ENCODE results near the gene WASF3. TPM values are rescaled to one million over a fixed set of nuclear protein-coding genes. Genes with fewer than 3 reads are reported as not detected.

WASF3 gene
- total RNA-seq, 1 donor from 2014 or later: 0.13 TPM

DNA sequence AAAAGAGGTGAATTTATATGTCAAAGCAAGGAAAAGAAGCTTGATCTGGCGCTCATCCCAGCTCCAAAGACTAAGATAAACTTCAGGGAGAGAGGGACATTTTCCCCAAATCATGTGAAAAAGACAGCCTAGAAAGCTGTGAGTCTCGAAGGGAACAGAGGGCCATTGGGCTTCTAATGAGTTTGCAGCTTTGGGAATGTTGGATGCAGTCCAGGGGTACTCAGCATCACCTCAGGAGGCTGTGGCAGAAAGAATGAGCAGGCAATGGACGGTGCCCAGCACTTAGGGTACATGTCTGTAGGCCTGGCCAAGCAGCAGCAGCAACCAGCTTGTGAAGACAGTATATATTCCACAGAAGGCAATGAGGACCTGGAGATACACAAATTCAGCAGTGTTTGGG lies 25.7 kb upstream of the WASF3 start:
- no peak for DNase-seq (ENCODE audit: low spot score)
- no peaks in the 10 kb centered on the region for H3K9me3 Mint-ChIP-seq
- H3K4me3 Mint-ChIP-seq: no peak overlapping the region
- no peaks in the 10 kb centered on the region for H3K36me3 Mint-ChIP-seq (ENCODE audit: low read depth)
- no peaks in the 10 kb centered on the region for H3K4me1 Mint-ChIP-seq (ENCODE audit: low read depth)
- peaks cover 1% of the 10 kb centered on the region for H3K27me3 Mint-ChIP-seq (ENCODE audit: insufficient read depth)
- intact Hi-C loops (cut with micrococcal nuclease): no loop called here
- H3K27ac Mint-ChIP-seq: no peak overlapping the region

DNA sequence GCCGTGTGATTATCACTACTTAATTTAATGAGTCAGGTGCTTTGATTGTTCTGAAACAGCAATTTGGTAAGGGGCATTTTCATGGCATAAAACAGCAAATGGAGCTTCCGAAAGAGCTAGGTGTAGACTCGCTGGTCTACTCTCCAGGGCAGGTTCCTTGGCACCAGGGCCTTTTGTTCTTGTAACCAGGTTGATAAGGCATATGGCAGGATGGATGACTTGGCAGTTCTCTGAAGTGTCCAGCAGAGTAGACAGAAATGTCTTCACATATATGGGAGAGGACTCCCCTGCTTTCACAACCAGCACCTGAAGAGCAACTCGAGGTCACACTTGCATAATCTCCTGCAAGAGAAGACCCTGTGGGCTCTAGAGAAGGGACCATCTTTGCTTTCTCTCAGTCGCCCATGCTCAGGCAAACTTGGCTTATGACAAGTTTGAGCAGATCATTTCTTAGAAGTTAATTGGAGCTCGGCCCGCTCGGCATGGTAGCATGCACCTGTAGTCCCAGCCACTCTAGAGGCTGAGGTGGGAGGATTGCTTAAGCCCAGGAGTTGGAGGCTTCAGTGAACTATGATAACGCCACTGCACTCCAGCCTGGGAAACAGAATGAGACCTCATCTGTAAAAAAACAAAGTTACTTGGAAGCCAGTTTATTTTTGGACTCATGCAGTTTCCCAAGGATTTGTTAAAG lies 23.3 kb upstream of the WASF3 start:
- Mint-ChIP-seq H3K27ac (no peak overlapping the region), H3K27me3 (ENCODE audit: insufficient read depth) (peaks cover 3% of the 10 kb centered on the region), H3K36me3 (ENCODE audit: low read depth) (no peaks in the 10 kb centered on the region), H3K9me3 (no peaks in the 10 kb centered on the region), H3K4me3 (no peak overlapping the region), H3K4me1 (ENCODE audit: low read depth) (no peaks in the 10 kb centered on the region)
- intact Hi-C loops (cut with micrococcal nuclease): no loop called here
- no peak for DNase-seq (ENCODE audit: low spot score)

DNA sequence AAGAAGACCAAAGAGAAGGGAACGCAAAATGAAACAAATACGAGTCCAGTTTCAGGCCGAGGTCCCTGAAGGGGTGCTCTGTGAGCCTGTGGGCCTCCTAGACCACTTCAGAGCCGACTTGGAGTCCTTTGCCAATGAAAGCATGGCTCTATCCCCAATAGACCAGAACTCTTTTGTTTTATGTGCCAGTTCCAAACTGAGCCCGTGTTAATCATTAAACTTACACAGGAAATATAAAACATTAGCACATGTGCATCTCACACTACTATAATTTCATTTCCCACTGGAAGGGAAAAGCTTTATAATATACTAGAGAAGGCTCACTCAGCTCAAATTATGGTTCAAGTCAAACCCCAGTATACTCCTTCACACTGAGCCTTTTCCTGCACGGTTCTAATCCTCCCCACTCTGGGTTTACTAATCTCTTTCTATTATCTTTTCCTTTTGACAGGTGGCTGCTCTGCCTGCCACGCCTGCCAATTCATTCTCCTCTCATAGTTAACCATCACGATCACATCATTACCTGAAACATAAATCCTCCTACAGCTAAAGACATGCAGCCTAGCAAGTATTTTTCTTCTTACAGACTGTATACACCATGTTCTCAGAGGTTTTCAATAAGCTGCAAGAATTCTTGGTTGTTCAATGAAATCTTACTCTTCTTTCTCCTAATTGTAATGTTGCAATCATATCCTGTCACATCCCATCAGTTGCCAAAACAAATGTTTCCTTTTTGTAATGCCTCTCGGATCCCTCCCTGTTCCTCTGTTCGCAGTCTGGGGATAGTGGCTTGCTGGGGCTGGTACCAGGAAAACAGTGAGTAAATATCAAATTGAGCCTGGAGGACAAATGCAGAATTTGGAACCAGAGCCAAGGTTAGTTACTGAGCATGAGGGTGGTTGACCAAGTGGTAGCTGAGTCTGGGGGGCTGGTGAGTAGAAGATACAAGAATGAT lies 18.8 kb upstream of the WASF3 start:
- Mint-ChIP-seq H3K4me3 (no peak overlapping the region), H3K4me1 (ENCODE audit: low read depth) (no peaks in the 10 kb centered on the region), H3K36me3 (ENCODE audit: low read depth) (no peaks in the 10 kb centered on the region), H3K9me3 (no peaks in the 10 kb centered on the region), H3K27ac (no peak overlapping the region), H3K27me3 (ENCODE audit: insufficient read depth) (peaks cover 5% of the 10 kb centered on the region)
- intact Hi-C loops (cut with micrococcal nuclease): no loop called here
- DNase-seq (ENCODE audit: low spot score): no peak

DNA sequence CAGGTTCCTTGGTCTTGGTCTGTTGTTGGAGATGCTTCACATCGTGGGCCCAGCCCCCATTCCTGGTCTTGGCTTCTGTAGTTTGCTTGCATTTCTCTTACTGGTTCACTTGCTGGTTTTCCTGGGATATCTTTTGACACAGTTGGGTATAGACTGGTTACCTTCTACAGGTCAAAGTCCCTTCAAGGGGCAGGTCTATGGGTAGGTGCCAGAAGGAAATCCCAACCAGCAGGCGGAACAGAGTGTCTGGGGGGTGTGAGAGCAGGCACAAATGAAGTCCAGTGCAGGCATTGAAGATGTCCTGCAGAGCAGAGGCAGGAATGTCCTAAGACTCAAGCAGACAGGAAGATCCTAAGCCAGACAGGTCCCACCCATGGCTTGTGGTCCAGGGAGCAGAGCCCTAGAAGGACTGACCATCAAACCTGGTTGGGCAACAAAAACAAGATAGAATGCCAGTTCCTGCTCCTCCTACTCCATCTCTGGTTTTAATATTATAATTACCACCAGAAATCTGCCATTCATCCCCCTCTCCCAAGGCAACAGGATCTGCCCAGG lies 17.7 kb upstream of the WASF3 start:
- DNase-seq (ENCODE audit: low spot score): no peak
- H3K9me3 Mint-ChIP-seq: no peaks in the 10 kb centered on the region
- no peaks in the 10 kb centered on the region for H3K4me1 Mint-ChIP-seq (ENCODE audit: low read depth)
- H3K36me3 Mint-ChIP-seq (ENCODE audit: low read depth): no peaks in the 10 kb centered on the region
- peaks cover 7% of the 10 kb centered on the region for H3K27me3 Mint-ChIP-seq (ENCODE audit: insufficient read depth)
- intact Hi-C loops (cut with micrococcal nuclease): no loop called here
- no peak overlapping the region for H3K27ac Mint-ChIP-seq
- no peak overlapping the region for H3K4me3 Mint-ChIP-seq

DNA sequence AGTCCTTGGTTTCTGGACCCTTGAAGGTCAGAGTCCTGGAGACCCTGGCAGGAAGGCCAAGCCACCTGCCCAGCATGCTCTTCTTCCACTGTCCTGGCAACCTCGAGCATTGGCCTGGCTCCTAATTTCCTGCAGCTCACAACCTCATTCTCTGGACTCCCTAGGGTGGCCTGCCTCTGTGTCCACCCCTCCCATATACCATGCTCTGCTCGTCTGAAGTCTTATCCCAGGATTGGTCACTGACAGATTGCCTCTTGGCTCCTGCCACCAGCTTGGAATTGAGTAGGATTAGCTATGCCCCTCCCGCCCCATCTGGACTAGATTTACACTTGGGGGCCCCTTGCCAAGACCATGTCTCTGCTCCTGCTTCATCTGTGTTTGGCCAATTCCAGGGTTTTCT lies 17.1 kb upstream of the WASF3 start:
- Mint-ChIP-seq H3K4me1 (ENCODE audit: low read depth) (no peaks in the 10 kb centered on the region), H3K4me3 (no peak overlapping the region), H3K9me3 (no peaks in the 10 kb centered on the region), H3K27ac (no peak overlapping the region), H3K27me3 (ENCODE audit: insufficient read depth) (peaks cover 6% of the 10 kb centered on the region), H3K36me3 (ENCODE audit: low read depth) (no peaks in the 10 kb centered on the region)
- intact Hi-C loops (cut with micrococcal nuclease): no loop called here
- no peak for DNase-seq (ENCODE audit: low spot score)

DNA sequence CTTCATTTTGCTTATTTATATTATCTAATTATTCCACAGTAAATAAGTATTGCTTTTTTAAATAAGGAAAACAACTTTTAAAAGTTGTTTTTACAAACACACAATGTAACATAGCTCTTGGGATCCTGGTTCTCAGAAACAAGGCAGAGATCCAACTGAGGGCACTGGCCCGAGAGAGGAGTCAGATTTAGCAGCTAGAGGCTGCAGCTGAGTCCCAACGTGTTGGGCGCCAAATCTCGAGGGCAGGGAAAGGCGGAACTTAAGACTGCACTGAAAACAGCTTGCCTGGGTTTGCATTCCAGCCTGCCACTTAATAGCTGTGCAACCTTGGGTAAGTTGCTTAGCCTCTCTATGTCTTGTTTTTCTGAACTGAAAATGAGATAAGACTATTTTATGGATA lies 16.4 kb upstream of the WASF3 start:
- intact Hi-C loops (cut with micrococcal nuclease): no loop called here
- DNase-seq (ENCODE audit: low spot score): no peak
- Mint-ChIP-seq H3K27me3 (ENCODE audit: insufficient read depth) (peaks cover 6% of the 10 kb centered on the region), H3K4me3 (no peak overlapping the region), H3K9me3 (no peaks in the 10 kb centered on the region), H3K36me3 (ENCODE audit: low read depth) (no peaks in the 10 kb centered on the region), H3K27ac (no peak overlapping the region), H3K4me1 (ENCODE audit: low read depth) (no peaks in the 10 kb centered on the region)

DNA sequence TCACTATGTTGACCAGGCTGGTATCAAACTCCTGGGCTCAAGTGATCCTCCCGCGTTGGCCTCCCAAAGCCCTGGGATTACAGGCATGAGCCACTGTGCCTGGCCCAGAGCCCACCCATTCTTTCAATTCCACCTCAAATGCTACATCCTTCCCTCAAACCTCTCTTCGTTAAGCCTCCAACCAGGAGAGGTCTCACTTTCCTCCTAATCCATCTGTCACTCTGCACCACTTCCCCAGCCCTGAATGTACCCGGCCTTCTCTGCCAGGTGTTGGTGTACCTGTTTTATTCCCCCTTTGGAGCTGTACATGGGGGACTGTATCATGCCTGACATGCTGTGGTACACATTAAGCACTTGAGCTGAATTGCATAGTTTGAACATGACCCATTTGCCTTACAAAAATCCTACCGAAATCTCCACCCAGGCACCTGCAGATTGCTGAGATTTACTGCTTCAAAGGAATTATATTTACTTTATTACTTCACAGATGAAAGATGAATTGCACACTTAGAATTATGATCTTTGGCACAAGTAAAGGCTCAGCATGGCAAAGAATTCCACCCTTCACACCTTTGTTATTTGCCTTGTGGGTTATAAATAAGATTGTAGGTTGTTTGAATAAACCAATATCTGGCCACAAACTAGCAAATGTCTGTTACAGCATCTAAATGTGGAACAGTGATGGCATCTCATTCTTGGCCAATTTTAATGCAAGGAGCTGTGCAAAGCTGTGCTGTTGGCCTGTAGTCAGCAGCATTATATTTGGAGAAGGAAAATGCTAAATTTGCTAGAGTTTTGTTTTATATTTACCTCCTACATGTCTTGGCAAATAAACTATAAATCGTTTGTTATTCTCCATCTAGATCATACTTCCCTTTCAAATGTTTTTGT lies 15.6 kb upstream of the WASF3 start:
- Mint-ChIP-seq H3K27me3 (ENCODE audit: insufficient read depth) (peaks cover 6% of the 10 kb centered on the region), H3K36me3 (ENCODE audit: low read depth) (no peaks in the 10 kb centered on the region), H3K4me3 (no peak overlapping the region), H3K4me1 (ENCODE audit: low read depth) (no peaks in the 10 kb centered on the region), H3K27ac (no peak overlapping the region), H3K9me3 (no peaks in the 10 kb centered on the region)
- no peak for DNase-seq (ENCODE audit: low spot score)
- intact Hi-C loops (cut with micrococcal nuclease): no loop called here

DNA sequence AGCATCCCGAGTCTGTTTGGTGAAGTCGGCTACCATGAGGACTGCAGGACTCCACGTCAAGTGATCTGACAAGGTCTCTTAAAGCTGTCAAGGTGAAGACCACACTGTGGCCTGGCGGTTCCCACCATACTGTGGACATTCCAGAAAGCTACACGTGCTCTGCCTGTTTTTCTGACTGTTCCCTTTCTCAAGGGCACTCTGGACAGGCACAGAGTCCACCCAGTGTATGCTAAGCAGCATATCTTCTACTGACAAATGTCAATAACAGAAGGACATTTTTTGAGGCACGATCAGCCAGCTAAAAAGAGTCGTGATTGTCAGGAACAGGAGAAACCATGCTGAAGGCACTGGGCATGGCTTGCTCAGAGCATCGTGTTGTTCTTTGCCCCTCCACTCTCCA lies 12.8 kb upstream of the WASF3 start:
- Mint-ChIP-seq H3K36me3 (ENCODE audit: low read depth) (no peaks in the 10 kb centered on the region), H3K9me3 (no peaks in the 10 kb centered on the region), H3K4me3 (no peak overlapping the region), H3K27me3 (ENCODE audit: insufficient read depth) (peaks cover 5% of the 10 kb centered on the region), H3K4me1 (ENCODE audit: low read depth) (no peaks in the 10 kb centered on the region), H3K27ac (no peak overlapping the region)
- DNase-seq (ENCODE audit: low spot score): no peak
- intact Hi-C loops (cut with micrococcal nuclease): no loop called here

DNA sequence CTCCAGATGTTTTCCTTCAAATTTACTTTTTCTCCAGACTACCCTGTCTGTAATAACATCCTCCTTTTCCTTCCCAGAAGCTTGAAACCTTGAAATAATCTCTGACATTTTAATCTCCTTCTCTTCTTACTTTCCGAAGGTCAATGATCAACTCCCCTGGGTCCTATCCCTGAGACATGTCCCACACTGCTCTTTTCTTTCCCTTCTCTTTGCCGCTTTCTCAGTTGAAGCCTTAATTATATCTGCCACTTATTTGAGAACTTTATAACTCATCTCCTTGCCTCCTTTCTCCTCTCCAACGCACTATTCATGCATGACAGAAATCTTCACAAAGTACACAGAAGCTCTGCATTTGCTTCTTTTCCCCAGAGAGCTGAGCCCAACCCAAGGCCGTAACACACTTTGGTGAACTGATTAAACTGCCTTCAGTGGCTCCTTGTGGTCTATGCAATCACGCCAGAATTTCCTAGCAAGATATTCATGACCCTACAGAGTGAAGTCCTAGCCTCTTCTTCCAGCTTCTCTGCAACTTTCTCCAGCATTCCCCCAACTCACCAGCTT lies 9.2 kb upstream of the WASF3 start:
- Mint-ChIP-seq H3K27ac (no peak overlapping the region), H3K36me3 (ENCODE audit: low read depth) (no peaks in the 10 kb centered on the region), H3K4me1 (ENCODE audit: low read depth) (no peaks in the 10 kb centered on the region), H3K9me3 (no peaks in the 10 kb centered on the region), H3K27me3 (ENCODE audit: insufficient read depth) (peaks cover 2% of the 10 kb centered on the region), H3K4me3 (no peak overlapping the region)
- intact Hi-C loops (cut with micrococcal nuclease): no loop called here
- DNase-seq (ENCODE audit: low spot score): no peak

DNA sequence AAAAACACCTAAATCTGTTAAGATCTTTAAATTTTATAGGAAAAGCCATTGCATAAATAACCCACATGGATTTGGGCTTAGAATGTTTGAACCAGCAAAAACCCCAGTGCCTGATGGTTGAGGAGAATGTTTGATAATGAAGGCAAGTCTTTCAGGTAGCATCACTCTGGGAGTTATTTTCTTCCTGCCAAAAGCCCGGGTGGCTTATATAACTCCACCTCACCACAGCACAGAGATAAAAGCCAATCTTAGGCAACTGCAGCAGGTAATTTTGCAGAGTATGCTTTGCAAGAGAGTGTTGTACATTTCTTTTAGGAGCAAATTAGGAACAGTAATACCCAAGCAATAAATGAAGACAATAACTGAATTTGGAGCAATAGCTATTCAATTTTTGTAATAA lies 7.8 kb upstream of the WASF3 start:
- no peaks in the 10 kb centered on the region for H3K36me3 Mint-ChIP-seq (ENCODE audit: low read depth)
- no peak overlapping the region for H3K27ac Mint-ChIP-seq
- H3K27me3 Mint-ChIP-seq (ENCODE audit: insufficient read depth): no peaks in the 10 kb centered on the region
- H3K4me1 Mint-ChIP-seq (ENCODE audit: low read depth): no peaks in the 10 kb centered on the region
- DNase-seq (ENCODE audit: low spot score): no peak
- intact Hi-C loops (cut with micrococcal nuclease): no loop called here
- no peaks in the 10 kb centered on the region for H3K9me3 Mint-ChIP-seq
- no peak overlapping the region for H3K4me3 Mint-ChIP-seq

DNA sequence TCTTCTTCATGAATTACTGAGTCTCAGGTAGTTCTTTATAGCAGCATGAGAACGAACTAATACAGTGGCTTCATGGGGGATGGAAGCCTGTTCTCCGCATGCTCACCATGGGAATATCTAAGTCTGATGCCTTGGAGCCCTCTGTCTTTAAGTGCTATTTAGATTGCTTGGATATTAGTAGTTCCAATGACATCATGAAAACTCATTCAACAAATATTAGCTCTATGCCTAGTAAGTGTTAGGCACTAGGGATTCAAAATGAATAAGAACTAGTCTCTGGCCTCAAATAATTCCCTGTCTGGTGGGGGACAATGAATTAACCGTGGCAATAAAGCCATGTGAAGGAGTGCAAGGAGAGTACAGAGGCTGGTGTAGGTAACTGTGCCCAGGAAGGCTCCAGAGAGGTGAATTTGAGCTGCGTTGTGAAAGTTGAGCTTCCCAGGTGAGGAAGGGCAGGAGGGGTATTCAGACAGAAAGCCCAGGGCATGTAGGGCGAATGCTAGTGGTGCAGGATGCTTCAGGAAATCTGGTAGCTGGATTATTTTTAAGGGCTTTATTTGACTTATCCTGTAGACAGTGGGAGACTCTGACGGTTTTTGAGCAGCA lies 6.1 kb upstream of the WASF3 start:
- H3K36me3 Mint-ChIP-seq (ENCODE audit: low read depth): no peaks in the 10 kb centered on the region
- no peak for DNase-seq (ENCODE audit: low spot score)
- peaks cover 4% of the 10 kb centered on the region for H3K27me3 Mint-ChIP-seq (ENCODE audit: insufficient read depth)
- H3K4me1 Mint-ChIP-seq (ENCODE audit: low read depth): no peaks in the 10 kb centered on the region
- H3K27ac Mint-ChIP-seq: no peak overlapping the region
- H3K4me3 Mint-ChIP-seq: no peak overlapping the region
- H3K9me3 Mint-ChIP-seq: no peaks in the 10 kb centered on the region
- intact Hi-C loops (cut with micrococcal nuclease): no loop called here

DNA sequence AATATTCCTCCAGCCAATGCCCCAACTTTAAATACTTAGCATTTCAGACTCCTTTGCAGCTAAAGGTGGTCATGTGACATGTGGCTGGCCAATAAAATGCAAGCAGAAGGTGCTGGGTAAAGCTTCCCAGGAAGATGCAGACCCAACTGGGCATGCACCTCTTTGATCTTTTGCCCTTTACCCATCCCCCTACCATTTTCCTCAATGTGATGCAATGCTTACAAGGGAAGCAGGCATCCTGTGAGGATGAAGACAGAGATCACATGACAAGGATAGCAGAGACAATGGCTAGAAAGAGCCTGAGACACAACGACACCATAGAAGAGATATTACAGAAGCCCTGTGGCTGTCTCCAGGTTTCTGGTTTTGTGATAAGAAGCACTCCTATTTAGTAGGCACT lies 2.1 kb upstream of the WASF3 start:
- no peak overlapping the region for H3K27ac Mint-ChIP-seq
- no peaks in the 10 kb centered on the region for H3K36me3 Mint-ChIP-seq (ENCODE audit: low read depth)
- no peak overlapping the region for H3K4me3 Mint-ChIP-seq
- DNase-seq (ENCODE audit: low spot score): no peak
- H3K27me3 Mint-ChIP-seq (ENCODE audit: insufficient read depth): peaks cover 26% of the 10 kb centered on the region
- no peaks in the 10 kb centered on the region for H3K9me3 Mint-ChIP-seq
- intact Hi-C loops (cut with micrococcal nuclease): no loop called here
- peaks cover 7% of the 10 kb centered on the region for H3K4me1 Mint-ChIP-seq (ENCODE audit: low read depth)
